CD4-positive, alpha-beta T cell treated with Interleukin-6 at 100 ng/mL for 8 hours (primary cell): ENCODE measurements around the gene TTLL12.
A peak's percentile ranks its signal among the peaks of the same experiment; 100 is the strongest.
"Not testable (repeated sequence)": the region's sequence is repeated elsewhere in the genome, so short reads cannot be mapped to it uniquely, and the experiment has no call there.

Experiments used
- DNase-seq: peaks from one replicate; pipeline ENCODE4 v3.0.0-alpha.2; 2020; ENCODE audit warnings: mixed read lengths, low spot score

The TTLL12 gene

GRCh38 chr22:43153899-43154298 lies 33.0 kb downstream of the TTLL12 start:
- no peak for DNase-seq

DNA sequence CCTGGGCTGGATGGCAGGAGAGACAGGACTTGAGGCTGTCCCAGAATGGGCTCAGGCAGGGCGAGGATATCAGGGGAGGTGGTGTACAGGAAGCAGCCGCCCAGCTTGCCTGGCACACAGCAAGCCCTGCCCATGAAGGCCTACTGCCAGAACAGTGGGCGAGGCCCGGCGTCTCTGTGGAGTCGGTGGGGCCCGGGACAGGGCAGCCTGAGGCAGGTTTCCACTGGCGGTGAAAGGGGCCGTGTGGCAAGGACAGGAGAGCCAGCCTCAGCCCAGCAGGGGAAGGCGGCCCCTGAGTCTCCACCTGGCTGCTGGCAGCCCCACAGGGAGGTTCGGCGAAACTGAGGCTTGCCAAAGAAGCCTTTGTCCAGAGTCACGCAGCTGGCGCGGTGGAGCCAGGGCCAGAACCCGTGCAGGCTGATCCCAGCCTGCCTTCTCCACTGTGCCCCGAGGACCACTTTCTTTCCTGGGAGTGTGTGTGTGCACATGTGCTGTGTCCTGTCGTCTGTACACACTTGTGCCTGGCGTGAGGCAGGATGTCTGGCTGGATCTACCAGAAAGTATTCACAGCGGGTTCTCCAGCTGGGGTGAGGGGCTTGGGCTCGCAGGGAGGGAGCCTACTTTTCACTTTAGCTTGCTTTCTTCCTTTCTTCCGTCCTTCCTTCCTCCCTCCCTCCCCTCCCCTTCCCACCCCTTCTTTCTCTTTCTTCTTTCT lies 34.4 kb downstream of the TTLL12 start:
- peak; percentile 69 for DNase-seq

DNA sequence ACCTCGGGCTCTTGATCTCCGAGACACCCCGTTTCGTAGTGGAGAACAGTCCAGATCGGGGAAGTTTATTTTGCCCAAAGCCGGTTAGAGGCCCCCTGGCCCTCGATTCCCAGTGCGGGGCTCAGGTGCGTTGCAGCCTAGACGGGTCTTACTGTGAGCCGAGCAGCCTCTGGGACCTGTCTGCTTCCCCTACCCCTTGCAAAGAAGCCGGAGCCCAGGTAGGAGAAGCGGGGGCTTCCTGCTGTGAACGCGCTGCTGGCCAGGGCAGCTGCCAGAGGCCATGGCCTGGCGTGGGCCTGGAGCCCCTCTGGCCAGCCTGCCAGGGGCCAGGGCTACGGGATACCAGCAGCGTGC lies 35.0 kb downstream of the TTLL12 start:
- no peak for DNase-seq

- peak; percentile 65 for DNase-seq
Measured at GRCh38 chr22:43151251-43152002, 35.5 kb downstream of the TTLL12 start, which contains the start of gene TSPO. Gene TSPO (plus strand): TSS chr22:43151559. CDS start chr22:43159239, 7,680 bp downstream.

GRCh38 chr22:43150731-43151206 lies 36.2 kb downstream of the TTLL12 start:
- DNase-seq = no peak

- no peak for DNase-seq
Measured at GRCh38 chr22:43148581-43148980, 38.4 kb downstream of the TTLL12 start.

- DNase-seq = no peak
Measured at GRCh38 chr22:43147821-43148220, 39.1 kb downstream of the TTLL12 start.

DNA sequence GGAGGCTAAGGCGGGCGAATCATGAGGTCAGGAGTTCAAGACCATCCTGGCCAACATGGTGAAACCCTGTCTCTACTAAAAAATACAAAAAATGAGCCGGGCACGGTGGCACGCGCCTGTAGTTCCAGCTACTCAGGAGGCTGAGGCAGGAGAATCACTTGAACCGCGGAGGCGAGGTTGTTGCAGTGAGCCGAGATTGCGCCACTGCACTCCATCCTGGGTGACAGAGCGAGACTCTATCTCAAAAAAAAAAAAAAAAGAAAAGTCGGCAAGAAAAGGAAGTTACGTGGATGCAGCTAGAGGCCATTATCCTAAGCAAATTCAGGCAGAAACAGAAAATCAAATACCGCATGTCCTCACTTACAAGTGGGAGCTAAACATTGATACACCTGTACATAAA lies 40.6 kb downstream of the TTLL12 start:
- not testable (repeated sequence) for DNase-seq

DNA sequence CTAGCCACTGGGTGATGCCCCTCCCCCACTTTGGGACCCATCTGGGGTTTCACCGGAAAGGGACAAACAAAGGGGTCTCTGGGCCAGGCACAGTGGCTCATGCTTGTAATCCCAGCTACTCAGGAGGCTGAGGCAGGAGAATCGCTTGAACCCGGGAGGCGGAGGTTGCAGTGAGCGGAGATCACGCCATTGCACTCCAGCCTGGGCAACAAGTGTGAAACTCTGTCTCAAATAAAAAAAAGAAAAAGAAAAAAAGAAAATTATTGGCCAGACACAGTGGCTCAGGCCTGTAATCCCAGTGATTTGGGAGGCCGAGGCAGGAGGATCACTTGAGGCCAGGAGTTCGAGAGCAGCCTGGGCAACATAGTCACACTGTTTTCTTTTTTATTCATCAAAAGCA lies 41.6 kb downstream of the TTLL12 start:
- not testable (repeated sequence) for DNase-seq

GRCh38 chr22:43144949-43145348 lies 42.0 kb downstream of the TTLL12 start:
- DNase-seq = no peak

- peak; percentile 69 for DNase-seq
Measured at GRCh38 chr22:43142880-43143562, 43.9 kb downstream of the TTLL12 start, which contains the start of gene MCAT. Gene MCAT (minus strand): TSS chr22:43143398. CDS start chr22:43143348, 50 bp downstream.

- no peak for DNase-seq
Measured at GRCh38 chr22:43136801-43137200, 50.1 kb downstream of the TTLL12 start.

DNA sequence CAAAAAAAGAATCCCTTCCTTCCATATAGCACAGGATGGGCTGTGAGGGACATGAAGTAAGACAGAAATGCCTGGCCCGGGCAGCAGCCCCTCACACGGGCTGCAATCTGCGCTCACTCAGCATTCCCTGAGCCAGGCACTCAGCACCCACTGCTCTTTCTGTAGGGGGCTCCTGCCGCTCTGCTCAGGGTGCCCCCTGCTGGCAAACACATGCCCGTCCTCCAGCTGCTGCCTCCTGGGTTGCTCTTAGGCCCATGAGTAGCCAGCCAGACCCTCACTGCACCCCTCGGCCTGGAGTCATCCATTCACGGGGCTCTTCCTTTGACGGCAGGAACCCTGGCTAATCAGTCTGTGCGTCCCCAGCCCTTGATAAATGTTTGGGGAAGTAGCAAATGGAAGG lies 50.7 kb downstream of the TTLL12 start:
- DNase-seq = peak; percentile 33

DNA sequence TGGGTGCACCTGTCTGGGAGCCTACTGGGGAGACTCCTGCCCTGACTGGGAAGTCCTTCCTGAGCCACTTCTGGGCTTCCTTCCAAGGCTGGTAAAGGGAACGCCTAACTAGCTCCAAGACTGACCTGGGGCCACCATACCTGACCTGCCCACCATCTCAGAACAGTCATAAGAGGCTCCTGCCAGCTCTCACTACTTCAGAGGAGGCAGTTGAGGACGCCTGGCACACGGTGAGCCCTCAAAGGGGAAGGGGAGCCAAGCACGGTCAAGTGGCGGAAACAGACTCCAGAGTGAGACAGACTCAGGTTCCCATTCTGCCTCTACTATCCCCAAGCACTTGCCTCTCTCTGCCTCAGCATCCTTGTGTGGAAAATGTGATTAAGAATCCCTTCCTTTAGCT lies 51.4 kb downstream of the TTLL12 start:
- no peak for DNase-seq

DNA sequence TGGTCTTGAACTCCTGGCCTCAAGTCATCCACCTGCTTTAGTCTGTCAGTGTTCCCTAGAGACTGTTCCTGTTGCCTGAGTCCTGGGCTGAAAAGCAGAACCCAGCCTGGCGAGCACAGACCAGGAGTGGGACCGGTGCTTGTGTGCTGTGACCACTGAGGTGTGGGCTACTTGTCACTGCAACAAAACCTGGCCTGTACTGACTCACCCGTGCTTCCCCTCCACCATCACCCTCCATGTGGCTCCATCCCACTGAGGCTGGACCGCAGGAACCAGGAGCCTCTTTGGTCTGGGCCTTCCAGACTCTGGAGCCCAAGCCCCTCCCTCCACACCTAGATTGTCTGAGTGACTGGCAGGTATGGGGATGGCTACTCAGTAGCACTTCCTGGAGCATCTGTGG lies 52.4 kb downstream of the TTLL12 start:
- DNase-seq = no peak

DNA sequence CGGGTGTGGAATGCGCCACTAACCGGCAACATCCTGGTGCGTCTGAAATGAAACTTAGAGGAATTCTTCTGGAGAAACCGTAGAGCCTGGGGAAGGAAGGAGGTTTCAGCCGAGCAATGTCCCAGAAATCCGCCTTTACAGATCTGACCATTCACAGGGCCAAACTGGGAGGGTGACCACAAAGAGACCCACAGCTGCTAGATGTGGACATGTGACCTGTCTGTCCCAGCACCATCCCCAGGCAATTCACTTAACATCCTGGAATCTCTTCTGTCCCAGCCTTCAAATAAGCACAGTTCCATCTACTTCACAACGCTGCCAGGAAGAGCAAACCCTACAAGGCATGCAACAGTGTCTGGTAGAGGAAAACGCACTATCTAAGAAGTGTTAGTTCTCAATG lies 53.5 kb downstream of the TTLL12 start:
- no peak for DNase-seq

- DNase-seq = no peak
Measured at GRCh38 chr22:43131773-43132501, 55.0 kb downstream of the TTLL12 start.

DNA sequence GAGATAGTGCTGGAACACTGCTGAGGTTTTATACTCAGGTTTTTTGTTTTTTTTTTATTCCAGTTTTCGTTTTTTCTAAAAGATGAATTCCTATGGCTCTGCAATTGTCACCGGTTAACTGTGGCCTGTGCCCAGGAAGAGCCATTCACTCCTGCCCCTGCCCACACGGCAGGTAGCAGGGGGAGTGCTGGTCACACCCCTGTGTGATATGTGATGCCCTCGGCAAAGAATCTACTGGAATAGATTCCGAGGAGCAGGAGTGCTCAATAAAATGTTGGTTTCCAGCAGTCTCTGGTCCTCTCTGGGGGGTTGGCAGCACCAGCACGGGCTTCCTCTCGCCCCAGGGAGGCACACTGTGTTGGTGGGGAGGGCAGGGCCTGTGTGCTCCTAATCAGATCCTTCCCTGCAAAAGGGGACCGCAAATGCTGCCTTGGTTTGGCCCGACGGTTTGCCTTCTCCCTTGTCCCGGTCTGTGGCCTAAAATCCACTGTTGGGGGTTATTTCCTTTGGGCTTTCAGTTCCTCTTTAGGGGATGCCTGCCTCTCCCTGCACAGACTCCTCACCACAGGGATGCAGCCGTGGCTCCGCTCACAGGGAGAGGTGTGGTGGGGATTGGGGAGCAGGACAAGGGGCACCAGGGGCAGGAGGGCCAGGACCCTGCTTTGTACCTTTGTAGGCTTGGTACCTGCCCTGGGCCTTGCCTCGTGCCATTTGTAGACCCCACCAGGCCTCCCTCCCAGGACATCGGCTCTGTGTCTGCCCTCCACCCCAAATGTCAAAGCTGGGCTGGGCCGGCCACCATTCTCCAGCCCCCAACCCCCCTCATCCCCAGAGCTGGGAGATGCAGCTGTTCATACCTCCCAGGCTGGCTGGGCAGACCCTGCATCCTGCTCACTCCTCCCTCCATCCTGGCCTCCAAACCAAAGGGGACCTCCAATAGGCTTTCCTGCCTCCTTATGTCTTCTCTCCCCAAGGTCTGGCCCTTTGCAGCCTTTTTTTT lies 57.2 kb downstream of the TTLL12 start:
- DNase-seq = no peak

- no peak for DNase-seq
Measured at GRCh38 chr22:43128928-43129424, 58.0 kb downstream of the TTLL12 start.

DNA sequence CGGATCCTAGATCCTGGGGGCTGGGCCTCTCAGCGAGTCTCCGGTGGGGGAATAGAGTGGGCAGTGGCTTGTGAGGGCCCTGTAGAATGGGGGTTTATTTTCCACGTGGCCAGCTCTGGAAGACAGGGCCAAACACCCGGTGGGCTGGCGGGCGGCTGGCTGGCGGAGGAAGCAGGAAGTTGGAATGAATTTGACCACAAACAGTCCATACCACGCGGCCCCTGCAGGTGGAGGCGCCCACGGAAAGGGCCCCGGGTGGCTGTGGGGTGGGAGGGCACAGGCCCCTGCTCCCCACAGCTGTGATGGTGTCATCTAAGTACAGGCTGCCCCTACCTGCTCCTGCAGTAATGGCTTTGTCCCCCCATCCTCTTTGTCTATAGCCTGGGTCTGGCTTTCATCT lies 58.8 kb downstream of the TTLL12 start:
- no peak for DNase-seq
